ENCODE data around the gene SRD5A3.

Gene SRD5A3

DNA sequence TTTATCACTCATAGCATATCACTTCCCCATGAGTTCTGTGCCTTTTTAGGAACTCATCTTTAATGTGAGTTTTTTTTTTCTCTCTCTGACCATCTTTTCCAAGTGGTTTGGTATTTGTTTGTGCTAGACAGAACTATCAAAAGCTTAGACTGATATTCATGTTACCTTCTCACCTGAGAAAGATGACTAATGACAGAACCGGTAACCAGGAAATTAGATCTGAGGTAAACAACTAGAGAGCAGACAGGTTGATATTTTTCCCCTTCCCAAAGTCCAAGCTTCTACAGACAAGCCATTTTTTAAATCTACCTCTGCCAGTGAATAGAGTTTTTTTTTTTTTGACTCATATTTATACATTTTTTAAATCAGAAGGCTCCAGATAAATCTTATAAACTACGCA lies 17.0 kb upstream of the SRD5A3 start:
- no peak overlapping the region for H3K4me3 ChIP-seq (ENCODE audit: low read depth, low read length)
- DNase-seq (ENCODE audit: low read depth): no peak
- TF ChIP-seq, protein P1, sequence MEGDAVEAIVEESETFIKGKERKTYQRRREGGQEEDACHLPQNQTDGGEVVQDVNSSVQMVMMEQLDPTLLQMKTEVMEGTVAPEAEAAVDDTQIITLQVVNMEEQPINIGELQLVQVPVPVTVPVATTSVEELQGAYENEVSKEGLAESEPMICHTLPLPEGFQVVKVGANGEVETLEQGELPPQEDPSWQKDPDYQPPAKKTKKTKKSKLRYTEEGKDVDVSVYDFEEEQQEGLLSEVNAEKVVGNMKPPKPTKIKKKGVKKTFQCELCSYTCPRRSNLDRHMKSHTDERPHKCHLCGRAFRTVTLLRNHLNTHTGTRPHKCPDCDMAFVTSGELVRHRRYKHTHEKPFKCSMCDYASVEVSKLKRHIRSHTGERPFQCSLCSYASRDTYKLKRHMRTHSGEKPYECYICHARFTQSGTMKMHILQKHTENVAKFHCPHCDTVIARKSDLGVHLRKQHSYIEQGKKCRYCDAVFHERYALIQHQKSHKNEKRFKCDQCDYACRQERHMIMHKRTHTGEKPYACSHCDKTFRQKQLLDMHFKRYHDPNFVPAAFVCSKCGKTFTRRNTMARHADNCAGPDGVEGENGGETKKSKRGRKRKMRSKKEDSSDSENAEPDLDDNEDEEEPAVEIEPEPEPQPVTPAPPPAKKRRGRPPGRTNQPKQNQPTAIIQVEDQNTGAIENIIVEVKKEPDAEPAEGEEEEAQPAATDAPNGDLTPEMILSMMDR (IDR thresholded peaks at IDR 0.05; ENCODE audit: insufficient read depth, low read depth, low read length, missing control alignments): no peak

DNA sequence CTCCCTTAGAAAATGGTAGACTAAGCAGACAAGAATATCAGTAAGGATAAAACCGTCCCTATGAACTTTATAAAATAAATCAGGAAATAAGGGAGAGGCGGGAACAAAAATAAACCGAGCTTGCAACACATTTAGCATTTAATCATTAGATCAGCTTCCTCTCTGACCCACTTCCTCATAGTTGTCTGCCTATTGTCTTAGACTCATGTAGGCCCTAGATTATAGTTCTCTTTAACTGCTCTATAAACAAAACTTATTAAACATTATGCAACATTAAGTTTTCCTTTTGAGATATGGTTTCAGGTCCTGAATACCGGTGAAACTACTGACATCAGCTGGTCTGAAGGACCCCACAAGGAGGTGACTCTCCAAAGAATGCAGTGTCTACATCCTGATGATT lies 15.8 kb upstream of the SRD5A3 start:
- TF ChIP-seq, protein P1 (IDR thresholded peaks at IDR 0.05; ENCODE audit: insufficient read depth, low read depth, low read length, missing control alignments): no peak
- DNase-seq (ENCODE audit: low read depth): no peak

DNA sequence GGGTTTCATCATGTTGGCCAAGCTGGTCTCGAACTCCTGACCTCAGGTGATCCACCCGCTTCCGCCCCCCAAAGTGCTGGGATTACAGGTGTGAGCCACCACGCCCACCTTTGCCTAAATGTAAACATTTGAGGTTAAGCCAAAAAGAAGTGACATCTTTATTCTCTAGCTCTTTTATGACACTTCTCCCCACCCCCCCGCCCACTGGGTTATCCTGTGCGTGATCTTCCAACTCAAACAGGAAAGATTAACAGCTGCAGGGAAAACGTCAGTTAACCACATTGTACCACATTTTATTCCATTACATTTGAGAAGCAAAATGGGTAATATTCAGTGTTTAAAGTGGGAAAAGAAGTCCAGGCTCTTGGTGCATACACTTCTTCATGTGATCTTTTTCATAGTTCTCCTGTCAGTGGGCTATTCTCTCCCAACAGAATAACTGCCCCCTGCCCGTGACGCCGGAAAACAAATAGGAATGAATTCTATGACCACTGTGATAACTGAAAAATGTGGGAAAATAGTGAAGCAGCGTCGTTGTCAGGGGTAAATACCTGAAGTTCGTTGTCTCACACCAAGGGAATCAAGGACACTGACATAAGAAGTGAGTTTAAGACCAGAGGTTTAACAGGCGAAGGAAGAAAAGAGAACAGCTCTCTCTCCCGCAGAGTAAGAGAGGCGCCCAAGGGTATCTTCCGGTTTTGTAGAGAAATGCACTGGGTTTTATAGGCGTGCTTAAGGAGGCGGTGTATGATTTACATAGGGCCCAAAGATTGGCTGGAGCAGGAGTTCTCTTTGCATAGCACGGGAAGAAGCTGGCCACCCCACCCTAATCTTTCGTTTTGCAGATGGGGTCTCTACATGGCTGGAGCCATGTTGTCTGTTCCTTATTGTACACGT lies 9.7 kb upstream of the SRD5A3 start:
- TF ChIP-seq, protein P1 (IDR thresholded peaks at IDR 0.05; ENCODE audit: insufficient read depth, low read depth, low read length, missing control alignments): no peak
- no peak overlapping the region for H3K4me3 ChIP-seq (ENCODE audit: low read depth, low read length)
- DNase-seq (ENCODE audit: low read depth): no peak

More for the DNA sequence above, 15.8 kb upstream of the SRD5A3 start:
- no peak overlapping the region for H3K4me3 ChIP-seq (ENCODE audit: low read depth, low read length)

DNA sequence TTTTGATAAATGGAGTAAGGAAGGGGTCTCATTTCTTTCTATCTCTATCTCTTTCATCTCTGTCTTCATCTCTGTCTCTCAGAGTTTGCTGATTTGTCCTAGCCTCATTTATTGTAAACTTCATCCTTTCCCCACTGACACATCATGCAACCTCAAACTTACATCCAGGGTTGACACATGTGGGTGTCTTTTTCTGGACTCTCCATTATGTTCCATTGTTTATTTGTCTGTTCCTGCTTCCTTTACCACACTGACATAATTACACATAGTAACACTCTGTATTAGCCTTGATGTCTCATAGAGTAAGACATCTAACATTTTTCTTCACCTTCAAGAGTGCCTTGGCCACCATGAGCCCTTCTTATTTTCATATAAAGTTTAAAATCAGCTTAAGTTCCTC lies 8.1 kb upstream of the SRD5A3 start:
- TF ChIP-seq, protein P1 (IDR thresholded peaks at IDR 0.05; ENCODE audit: insufficient read depth, low read depth, low read length, missing control alignments): no peak
- no peak for DNase-seq (ENCODE audit: low read depth)
- no peak overlapping the region for H3K4me3 ChIP-seq (ENCODE audit: low read depth, low read length)

DNA sequence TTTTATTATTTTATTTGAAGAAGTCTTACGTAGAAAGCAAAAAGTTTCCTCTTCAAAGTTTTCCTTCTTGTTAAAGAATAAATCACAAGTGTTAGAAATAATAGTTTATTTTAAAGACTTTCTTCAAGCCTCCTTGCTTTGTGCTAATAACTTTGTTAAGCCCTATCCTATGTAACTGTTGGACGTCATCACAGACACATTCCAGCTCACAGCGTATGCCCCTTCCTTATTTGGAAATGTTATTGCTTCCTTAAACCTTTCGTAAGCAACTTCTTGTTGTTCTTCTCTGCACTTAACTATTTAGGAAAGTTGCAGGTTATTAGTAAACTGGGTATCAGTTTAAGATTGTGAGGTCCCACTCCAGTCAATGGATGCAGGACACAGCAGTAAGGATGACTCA lies 7.6 kb upstream of the SRD5A3 start:
- H3K4me3 ChIP-seq (ENCODE audit: low read depth, low read length): no peak overlapping the region
- TF ChIP-seq, protein P1 (IDR thresholded peaks at IDR 0.05; ENCODE audit: insufficient read depth, low read depth, low read length, missing control alignments): no peak
- no peak for DNase-seq (ENCODE audit: low read depth)

DNA sequence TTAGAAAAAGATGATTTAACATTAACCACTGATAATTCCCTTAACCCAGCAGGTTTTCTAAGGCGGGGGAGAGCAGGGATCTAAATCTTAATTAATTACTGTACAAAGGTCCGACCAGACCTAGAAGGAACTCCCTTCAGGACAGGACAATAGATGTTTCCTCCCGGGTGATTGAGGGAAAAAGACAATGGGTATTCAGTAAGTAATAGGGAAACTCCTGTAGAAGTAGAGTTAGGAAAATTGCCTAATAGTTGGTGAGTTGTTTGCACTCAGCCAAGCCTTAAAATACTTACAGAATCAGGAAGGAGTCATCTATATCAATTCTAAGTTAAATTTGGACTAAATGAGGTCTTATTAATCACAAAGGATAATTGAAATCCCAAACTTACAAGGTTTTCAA lies 5.8 kb upstream of the SRD5A3 start:
- TF ChIP-seq, protein P1 (IDR thresholded peaks at IDR 0.05; ENCODE audit: insufficient read depth, low read depth, low read length, missing control alignments): no peak
- no peak overlapping the region for H3K4me3 ChIP-seq (ENCODE audit: low read depth, low read length)
- DNase-seq (ENCODE audit: low read depth): no peak

DNA sequence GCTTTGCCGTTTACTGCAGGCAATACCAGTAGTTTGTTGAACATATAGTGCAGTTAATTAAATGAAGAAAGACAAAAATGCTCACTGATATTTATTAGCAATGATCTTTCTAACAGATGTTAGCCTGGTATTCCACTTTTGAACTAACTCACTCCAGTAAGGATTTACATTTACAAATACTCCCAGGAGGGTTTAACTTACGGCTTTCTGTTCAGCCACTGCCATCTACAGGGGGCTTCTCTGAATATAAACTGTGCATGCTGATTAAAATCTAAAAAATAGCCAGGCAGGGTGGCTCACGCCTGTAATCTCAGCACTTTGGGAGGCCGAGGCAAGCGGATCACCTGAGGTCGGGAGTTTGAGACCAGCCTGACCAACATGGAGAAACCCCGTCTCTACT lies 2.2 kb upstream of the SRD5A3 start:
- DNase-seq (ENCODE audit: low read depth): no peak
- H3K4me3 ChIP-seq (ENCODE audit: low read depth, low read length): no peak overlapping the region
- TF ChIP-seq, protein P1 (IDR thresholded peaks at IDR 0.05; ENCODE audit: insufficient read depth, low read depth, low read length, missing control alignments): no peak

Measured in GM12865 (cell line).